AG04450 (cell line): ENCODE results near the gene TIMP3. TPM values are rescaled to one million over a fixed set of nuclear protein-coding genes. Genes with fewer than 3 reads are reported as not detected.

Source experiments
- CTCF ChIA-PET: fragments of 300-600, 350-600 bp; formaldehyde crosslinking; extraction: SDS; loops from one replicate; lab custom pipeline; 2022; ENCODE audit warnings: antibody characterized with exemption, inconsistent platforms; lab: Charles Lee
- POLR2A ChIA-PET: fragments of 350-600 bp; formaldehyde crosslinking; extraction: SDS; loops from one replicate; lab custom pipeline; 2021; ENCODE audit warnings: antibody characterized with exemption, inconsistent platforms; lab: Yijun Ruan, JAX
- DNase-seq: peaks from one replicate; pipeline ENCODE4 v3.0.0-alpha.2; 2011; ENCODE audit warnings: low read depth, low spot score
- H3K27ac ChIP-seq: one replicate; pipeline ENCODE4 v1.5.1; 2012; ENCODE audit warnings: low read depth, low read length, control low read depth
- H3K27me3 ChIP-seq: one replicate; pipeline ENCODE4 v1.6.0; 2012; ENCODE audit warnings: low read length; ENCODE audit not compliant: control insufficient read depth, insufficient read depth
- H3K4me3 ChIP-seq: 2 replicates; pipeline ENCODE4 v1.5.1; 2011; ENCODE audit warnings: mild to moderate bottlenecking, low read depth, low read length, control low read depth
- H3K9me3 ChIP-seq: 2 replicates; pipeline ENCODE4 v1.5.1; 2012; ENCODE audit warnings: low read length; ENCODE audit not compliant: control insufficient read depth, insufficient read depth
- CTCF ChIP-seq: IDR thresholded peaks from 2 replicates; pipeline ENCODE4 v1.5.1; 2011; ENCODE audit warnings: low read depth, low read length, control low read depth, inconsistent platforms
- polyA plus RNA-seq: library from polyadenylated mRNA; depleted of rRNA; stranded (reverse); fragments of >200 nt; gene quantifications from 2 replicates; pipeline ENCODE4 v1.2.3, GENCODE V29; 2011

Gene TIMP3
- polyA plus RNA-seq, 1 experiment, result 486 TPM

GRCh38 chr22:32789797-32790620, 11.5 kb upstream of the TIMP3 start:
- ChIA-PET CTCF (interaction anchor here (0.6 to 1.4 kb wide), 4 partner anchors 8 to 258 kb away, joined by 3 to 6 read pairs (median 4); no protein-coding TSS in a partner anchor), POLR2A (interaction anchor here (0.6 kb wide), 1 partner anchor 10 kb away, joined by 4 read pairs; no protein-coding TSS in a partner anchor)
- Histone ChIP-seq H3K9me3 (no peaks in the 10 kb centered on the region; the same call in 1 of the 2 replicates), H3K27ac (no peak overlapping the region), H3K27me3 (no peaks in the 10 kb centered on the region), H3K4me3 (no peak overlapping the region)
- TF ChIP-seq CTCF, result no peak
- DNase-seq, result no peak

- H3K4me3 ChIP-seq, result no peak overlapping the region
- H3K9me3 ChIP-seq, result no peaks in the 10 kb centered on the region; the same call in 1 of the 2 replicates
- H3K27ac ChIP-seq, result no peak overlapping the region
- H3K27me3 ChIP-seq, result no peaks in the 10 kb centered on the region
- no peak for TF ChIP-seq CTCF
- no peak for DNase-seq
- POLR2A ChIA-PET, result interaction anchor here (0.6 kb wide), 1 partner anchor 11 kb away, joined by 4 read pairs; no protein-coding TSS in a partner anchor
- CTCF ChIA-PET, result no interaction called here
These were observed 10.4 kb upstream of the TIMP3 start for GRCh38 chr22:32791056-32791455.

GRCh38 chr22:32791485-32791884, 10.0 kb upstream of the TIMP3 start:
- Histone ChIP-seq H3K9me3 (no peaks in the 10 kb centered on the region; the same call in 1 of the 2 replicates), H3K27ac (no peak overlapping the region), H3K27me3 (no peaks in the 10 kb centered on the region), H3K4me3 (no peak overlapping the region)
- ChIA-PET CTCF (no interaction called here), POLR2A (no interaction called here)
- TF ChIP-seq CTCF, result no peak
- no peak for DNase-seq

GRCh38 chr22:32793589-32793988, 7.9 kb upstream of the TIMP3 start:
- Histone ChIP-seq H3K4me3 (no peak overlapping the region), H3K9me3 (no peaks in the 10 kb centered on the region; the same call in 1 of the 2 replicates), H3K27ac (no peak overlapping the region), H3K27me3 (no peaks in the 10 kb centered on the region)
- no peak for DNase-seq
- no peak for TF ChIP-seq CTCF
- CTCF ChIA-PET, result interaction anchor here (0.6 to 10.3 kb wide), 5 partner anchors 9 to 263 kb away, joined by 3 to 330 read pairs (median 4); no protein-coding TSS in a partner anchor
- POLR2A ChIA-PET, result interaction anchor here (1.9 kb wide), 1 partner anchor 8 kb away, joined by 9 read pairs; the partner anchor contains the start of gene TIMP3
